HPDE6-E6E7 (cell line): ENCODE measurements around the gene CDKAL1.
A peak's percentile ranks its signal among the peaks of the same experiment; 100 is the strongest.

Experiments used
- DNase-seq: peaks from one replicate; pipeline ENCODE4 v3.0.0; 2011; ENCODE audit warnings: missing footprints; ENCODE audit errors: extremely low spot score

CDKAL1 gene

DNA sequence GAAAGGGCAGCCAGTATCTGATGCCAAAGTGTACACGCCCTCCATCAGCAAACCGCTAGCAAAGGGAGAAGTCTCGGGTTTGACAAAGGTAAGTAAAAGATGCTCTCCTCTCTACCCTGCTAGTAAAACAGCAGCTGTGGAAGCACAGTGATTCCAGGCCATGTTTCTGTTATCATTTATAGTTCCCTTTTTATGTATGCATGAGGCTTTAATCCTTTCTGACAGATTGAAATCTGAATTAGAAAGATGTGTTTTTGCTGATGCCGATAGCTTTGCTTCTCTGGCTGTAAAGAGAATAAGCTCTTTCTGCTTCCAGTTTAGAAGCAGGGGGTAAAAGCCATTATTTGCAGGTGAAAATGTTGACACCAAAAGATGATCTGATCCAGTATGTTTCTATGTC, 666.9 kb downstream of the CDKAL1 start:
- no peak for DNase-seq

GRCh38 chr6:21201637-21202350, 667.5 kb downstream of the CDKAL1 start:
- no peak for DNase-seq

DNA sequence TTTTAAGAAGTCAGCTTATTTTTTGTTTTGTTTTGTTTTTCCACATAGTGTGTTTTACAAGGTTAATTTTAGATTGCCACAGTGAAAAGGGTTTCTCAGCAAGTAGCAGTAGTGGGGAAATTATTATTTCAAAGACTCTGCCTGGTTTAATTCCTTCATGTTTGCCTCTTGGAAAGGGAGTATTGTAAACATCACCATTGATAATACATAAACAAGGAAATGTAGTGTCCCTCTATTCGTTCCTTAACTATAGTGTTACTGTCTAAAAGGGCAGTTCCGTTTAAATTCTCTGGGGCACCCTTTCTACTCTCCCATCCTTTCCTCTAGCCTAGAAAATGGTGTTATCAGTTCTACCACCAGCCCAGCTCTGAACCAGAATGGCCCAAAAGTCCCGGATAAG, 668.3 kb downstream of the CDKAL1 start:
- no peak for DNase-seq

GRCh38 chr6:21204951-21205350, 670.7 kb downstream of the CDKAL1 start:
- no peak for DNase-seq

- no peak for DNase-seq
Observed at GRCh38 chr6:21208081-21208795, 674.0 kb downstream of the CDKAL1 start.

DNA sequence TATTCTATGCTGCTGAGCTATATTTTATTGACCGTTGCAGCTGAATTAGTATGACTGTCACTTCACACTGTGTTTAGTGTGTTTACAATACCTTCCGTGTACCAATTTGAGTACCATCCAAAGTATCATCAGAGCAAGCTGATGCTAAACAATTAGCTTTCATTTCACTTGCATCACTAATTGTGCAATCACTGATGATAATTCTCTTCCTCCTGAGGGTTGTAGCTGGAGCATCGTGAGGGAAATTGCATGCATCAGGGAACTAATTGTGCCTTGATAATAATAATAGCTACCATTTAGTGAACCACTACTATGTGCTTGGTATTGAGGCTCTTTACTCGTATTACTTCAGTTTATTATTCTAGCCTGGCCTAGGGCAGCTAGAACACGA, 674.5 kb downstream of the CDKAL1 start:
- DNase-seq = no peak

- DNase-seq = no peak
Observed at GRCh38 chr6:21213492-21213891, 679.2 kb downstream of the CDKAL1 start.

GRCh38 chr6:21214738-21215448, 680.6 kb downstream of the CDKAL1 start:
- no peak for DNase-seq

DNA sequence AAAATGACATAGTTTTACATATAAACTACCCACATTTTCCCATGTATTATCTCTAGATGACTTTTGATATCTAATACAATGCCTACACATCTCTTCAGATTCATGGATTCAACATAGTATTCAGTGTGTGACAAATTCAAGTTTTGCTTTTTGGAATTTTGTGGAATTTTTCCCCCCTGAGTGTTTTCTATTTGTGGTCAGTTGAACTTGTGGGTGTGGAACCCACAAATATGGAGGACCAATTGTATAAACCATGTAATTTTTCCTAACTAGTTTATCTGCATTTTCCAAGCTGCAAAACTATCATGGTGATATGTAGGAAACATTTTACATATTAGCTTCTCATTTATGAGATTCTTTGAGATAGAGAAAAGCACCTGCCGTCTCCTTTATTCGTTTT, 685.0 kb downstream of the CDKAL1 start:
- no peak for DNase-seq

DNA sequence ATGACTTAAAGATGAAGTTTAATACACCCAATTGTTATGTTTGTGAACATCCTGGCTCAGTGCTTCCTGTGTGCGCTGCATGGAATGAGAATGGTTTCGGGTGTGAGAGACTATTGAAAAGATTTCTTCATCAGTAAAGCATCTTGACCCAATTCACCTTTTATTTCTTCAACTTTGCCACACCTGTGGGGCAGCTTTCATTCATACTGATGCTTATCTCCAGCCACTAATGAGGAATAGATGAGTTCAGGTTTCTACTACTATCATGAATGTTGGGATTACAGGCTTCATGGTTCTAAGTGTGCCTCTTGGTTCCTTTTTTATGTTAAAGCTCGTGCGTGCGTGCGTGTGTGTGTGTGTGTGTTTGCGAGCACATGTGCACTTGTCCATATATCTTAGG, 685.6 kb downstream of the CDKAL1 start:
- no peak for DNase-seq

DNA sequence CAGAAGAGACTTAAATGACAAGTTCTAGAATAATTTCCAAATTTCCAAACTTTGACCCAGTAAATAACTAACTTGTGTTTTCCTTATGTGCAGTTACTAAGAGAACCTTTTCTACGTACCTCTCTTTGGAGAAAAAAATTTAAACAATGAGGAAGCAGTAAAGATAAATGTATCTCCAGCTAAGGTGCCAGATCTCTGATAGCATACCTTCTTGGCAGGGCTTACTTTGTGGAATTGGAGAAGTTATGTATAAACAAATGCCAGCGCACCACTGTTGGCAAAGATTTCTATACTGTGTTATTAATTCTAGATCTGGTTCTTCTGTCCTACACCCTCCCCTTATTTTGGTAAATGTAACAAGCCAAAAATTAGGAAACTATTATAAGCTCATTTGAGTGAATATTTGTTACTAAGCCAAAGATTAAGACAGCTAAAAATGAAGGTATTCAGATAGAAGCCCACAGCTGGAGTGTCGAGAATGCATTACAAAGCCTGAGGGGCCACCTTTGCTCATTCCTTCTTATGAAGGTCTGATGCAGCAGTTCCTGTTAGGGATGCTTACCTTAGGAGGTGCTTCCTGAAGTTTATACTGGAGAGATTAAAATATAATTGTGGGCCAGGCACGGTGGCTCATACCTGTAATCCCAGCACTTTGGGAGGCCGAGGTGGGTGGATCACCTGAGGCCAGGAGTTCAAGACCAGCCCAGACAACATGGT, 686.2 kb downstream of the CDKAL1 start:
- DNase-seq = no peak

DNA sequence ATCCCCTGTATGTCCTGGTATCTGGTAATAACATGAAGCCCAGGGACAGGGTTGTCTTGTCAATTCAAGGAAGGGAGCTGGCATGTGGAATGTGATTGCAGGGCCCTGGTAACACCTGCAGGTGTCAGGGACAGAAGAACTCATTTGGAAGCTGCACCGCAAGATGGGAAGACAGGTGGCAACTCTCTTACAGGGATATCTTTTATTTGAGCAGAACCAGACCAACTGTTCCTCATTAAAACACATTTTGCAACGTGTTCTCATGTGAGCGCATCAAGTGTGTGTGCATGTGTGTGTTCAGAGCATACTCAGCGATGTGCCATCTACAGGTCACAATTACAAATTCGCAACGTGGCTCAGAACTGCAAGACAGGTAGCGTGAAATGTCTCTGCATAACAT, 688.4 kb downstream of the CDKAL1 start:
- DNase-seq = no peak

GRCh38 chr6:21225912-21226311, 691.7 kb downstream of the CDKAL1 start:
- no peak for DNase-seq

DNA sequence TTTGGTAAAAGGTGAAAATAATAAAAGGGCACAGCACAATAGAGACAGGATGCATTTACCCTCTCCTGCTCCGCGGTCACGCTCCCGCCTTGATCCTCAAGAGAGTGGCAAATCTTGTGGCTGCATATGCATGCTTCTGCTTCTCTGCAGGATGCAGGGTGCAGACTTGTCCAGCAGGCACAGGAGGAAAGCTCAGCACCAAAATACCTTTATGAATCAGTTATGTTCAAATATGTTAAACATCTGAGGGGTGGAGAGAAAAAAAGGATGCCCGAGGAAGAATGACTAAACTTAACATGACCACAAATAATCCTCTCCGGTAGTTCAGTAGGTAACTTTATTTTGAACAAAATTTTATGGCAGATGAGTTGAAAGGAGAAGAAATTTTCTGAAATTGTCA, 693.2 kb downstream of the CDKAL1 start:
- DNase-seq = peak; percentile 48

DNA sequence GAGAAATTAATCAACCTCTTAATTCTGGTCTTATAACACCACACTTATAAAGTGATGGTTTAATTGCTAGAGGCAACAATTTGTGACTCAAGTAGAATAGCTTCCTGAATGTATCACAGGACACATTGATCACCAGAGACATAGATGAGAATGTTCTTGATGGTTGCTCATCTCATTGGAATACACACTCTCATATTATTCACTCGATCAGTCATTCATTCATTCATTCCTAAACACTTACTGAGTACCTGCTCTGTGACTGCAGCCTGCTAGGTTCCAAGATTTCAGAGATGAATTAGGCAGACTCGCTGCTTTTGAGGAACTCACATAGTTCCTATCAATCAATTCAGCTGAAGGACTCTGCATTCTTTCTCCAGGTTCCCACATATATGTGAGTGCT, 694.2 kb downstream of the CDKAL1 start:
- DNase-seq = peak; percentile 8

DNA sequence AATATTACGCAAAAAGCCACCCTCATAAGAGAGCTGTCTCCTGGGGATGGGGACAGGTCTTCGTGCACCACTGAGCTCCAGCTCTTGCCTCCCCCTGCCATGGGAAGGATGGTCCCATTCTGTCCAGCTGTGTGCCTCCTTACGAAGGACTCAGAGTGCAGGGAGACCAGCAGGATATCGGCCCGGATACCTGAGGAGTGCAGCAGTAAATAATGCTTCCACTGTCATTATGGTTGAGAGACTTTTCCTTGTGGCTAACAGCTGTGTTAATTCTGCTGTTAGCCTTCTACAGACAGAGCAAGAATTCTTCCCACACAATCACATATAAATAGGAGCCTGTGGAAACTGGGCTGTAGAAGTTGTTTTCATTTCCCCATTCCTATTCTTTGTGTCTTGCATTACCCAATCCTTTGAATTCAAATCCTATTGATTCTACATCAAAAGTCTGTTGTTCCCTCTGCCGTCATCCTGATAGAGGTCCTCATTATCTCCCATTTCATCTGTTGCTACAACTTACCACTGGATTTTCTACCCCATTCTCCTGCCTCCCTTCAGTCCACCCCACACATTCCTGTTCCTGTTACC, 694.7 kb downstream of the CDKAL1 start:
- no peak for DNase-seq

- no peak for DNase-seq
Observed at GRCh38 chr6:21230536-21230935, 696.3 kb downstream of the CDKAL1 start.

DNA sequence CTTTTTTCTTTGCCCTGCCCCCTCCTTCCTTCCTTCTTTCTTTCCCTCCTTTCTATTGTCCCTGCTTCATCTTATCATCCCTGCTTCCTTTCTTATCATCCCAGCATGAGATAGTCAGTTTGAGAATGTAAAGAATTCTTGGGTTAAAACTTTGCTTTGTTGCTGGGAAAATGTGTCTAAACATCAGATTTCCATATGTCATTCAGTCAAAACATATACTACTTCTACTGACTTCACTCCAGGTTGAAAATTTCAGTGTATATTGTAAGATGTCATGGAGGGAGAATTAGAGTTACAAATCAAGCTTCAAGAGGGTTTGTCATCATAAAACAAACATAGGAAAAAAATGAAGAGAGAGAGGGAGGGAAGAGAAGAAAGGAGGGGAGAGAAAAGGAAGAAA, 700.9 kb downstream of the CDKAL1 start:
- DNase-seq = no peak

DNA sequence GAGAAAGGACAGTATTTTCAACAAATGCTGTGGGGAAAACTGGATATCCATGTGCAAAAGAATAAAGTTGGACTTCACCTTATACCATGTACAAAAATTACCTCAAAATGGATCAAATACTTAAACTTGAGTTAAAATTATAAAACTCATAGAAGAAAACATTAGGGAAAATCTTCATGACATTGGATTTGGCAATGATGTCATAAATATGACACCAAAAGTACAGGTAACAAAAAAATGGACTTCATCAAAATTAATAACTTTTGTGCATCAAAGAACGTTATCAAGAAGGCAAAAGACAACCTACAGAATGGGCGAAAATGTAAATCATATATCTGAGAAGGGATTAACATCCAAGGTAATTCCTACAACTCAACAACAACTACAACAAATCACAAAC, 704.0 kb downstream of the CDKAL1 start:
- DNase-seq = no peak

DNA sequence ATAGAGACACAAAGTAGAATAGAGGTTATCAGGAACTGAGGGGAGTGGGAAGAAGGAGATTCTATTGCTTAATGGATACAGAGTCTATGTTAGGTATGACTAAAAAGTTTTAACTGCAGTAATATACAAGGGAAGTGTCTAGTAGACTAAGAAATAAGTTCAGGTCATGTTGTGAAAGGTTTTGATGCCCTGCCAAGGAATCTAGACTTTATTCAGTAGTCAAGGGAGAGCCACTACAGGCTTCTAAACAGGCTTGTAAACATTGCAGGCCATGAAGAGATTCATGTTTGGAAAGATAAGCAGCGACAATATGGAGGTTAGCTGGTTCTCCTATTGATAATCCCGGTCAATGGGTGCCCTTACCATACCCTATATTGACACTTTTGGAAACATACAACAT, 706.5 kb downstream of the CDKAL1 start:
- no peak for DNase-seq

DNA sequence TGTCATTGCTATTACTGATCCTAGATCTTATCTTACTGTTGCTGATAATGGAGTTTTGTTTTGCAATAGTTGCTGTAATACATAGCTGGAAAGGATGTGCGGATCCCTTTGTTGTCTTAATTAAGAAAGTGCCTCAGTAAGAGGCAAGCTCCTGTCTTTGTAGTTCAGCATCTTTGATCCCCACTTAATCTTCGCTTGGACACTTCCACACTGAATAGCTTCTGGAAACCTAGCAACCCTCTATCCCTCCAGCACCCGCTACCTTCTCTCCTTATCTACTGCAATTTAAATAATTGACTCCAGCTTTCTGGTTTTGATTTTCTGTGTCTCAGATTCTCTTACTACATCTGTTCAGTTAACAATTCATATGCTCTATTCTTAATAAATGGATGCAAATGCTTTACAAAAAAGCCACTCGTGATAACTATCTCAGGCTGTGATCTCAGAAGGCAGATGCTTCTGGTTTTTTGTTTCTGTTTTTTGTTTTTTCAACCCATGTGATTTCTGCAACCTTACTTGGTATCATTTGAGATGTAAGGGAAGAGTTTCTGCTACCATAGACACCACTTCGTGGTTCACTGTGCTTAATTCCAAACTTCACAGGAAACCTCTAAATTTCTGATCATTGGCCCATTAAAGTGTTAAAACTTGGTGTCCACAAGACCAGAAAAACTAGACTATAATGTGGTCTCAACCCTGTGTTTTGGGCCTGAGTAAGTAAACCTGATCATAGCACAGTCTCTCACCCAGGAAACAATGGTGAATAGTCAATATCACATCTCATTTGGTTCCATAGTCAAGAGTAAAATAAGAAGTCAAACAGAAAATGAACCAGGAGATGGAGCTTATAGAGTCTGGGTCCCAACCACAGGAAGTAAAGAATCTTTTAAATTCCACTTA, 707.2 kb downstream of the CDKAL1 start:
- DNase-seq = no peak
